HepG2 (cell line): ENCODE results near the gene SPTBN4. TPM values are rescaled to one million over a fixed set of nuclear protein-coding genes. Genes with fewer than 3 reads are reported as not detected.

ENCODE experiments used
- BATF2 ChIP-seq: sonication (generic); formaldehyde crosslinking; IDR thresholded peaks from 2 replicates; pipeline ENCODE4 v1.8.0; 2022; ENCODE audit warnings: mild to moderate bottlenecking, missing genetic modification reagents, moderate library complexity
- BHLHE40 ChIP-seq: IDR thresholded peaks from 2 replicates; pipeline ENCODE4 v1.6.1; 2011; ENCODE audit warnings: low read length, improper control_type of control experiment
- DMTF1 ChIP-seq: sonication (generic); formaldehyde crosslinking; IDR thresholded peaks from 2 replicates; pipeline ENCODE4 v1.4.0; 2020; ENCODE audit warnings: mild to moderate bottlenecking, missing genetic modification reagents
- DNMT1 ChIP-seq: sonication (generic); formaldehyde crosslinking; IDR thresholded peaks from 2 replicates; pipeline ENCODE4 v1.5.1; 2020; ENCODE audit warnings: mild to moderate bottlenecking, missing genetic modification reagents
- E2F1 ChIP-seq: sonication (generic); formaldehyde crosslinking; IDR thresholded peaks from 2 replicates; pipeline ENCODE4 v1.5.0; 2020; ENCODE audit warnings: missing genetic modification reagents
- ELF4 ChIP-seq: sonication (generic); formaldehyde crosslinking; IDR thresholded peaks from 2 replicates; pipeline ENCODE4 v1.5.0; 2020; ENCODE audit warnings: missing genetic modification reagents, mild to moderate bottlenecking, moderate library complexity, borderline replicate concordance
- JDP2 ChIP-seq: sonication (generic); formaldehyde crosslinking; IDR thresholded peaks from 2 replicates; pipeline ENCODE4 v1.8.1; 2022; ENCODE audit warnings: missing genetic modification reagents, borderline replicate concordance
- KDM5B ChIP-seq: sonication (generic); formaldehyde crosslinking; IDR thresholded peaks from 2 replicates; pipeline ENCODE4 v1.4.0; 2020; ENCODE audit warnings: missing genetic modification reagents, mild to moderate bottlenecking, borderline replicate concordance
- SALL1 ChIP-seq: sonication (generic); formaldehyde crosslinking; IDR thresholded peaks from 2 replicates; pipeline ENCODE4 v1.8.0; 2022; ENCODE audit warnings: mild to moderate bottlenecking, missing genetic modification reagents
- SRF ChIP-seq: IDR thresholded peaks from 2 replicates; pipeline ENCODE4 v1.6.1; 2011; ENCODE audit warnings: mild to moderate bottlenecking, low read depth, low read length, moderate library complexity
- WIZ ChIP-seq: sonication (generic); formaldehyde crosslinking; IDR thresholded peaks from 2 replicates; pipeline ENCODE4 v1.5.1; 2020; ENCODE audit warnings: mild to moderate bottlenecking, missing genetic modification reagents
- ZBTB3 ChIP-seq: sonication (generic); formaldehyde crosslinking; IDR thresholded peaks from 2 replicates; pipeline ENCODE4 v1.4.0; 2020; ENCODE audit warnings: low read depth, mild to moderate bottlenecking, moderate library complexity, missing genetic modification reagents, borderline replicate concordance
- ZNF256 ChIP-seq: sonication (generic); formaldehyde crosslinking; conservative IDR thresholded peaks from 2 replicates; pipeline ENCODE4 v1.4.0; 2020; ENCODE audit warnings: missing genetic modification reagents
- ZNF275 ChIP-seq: sonication (generic); formaldehyde crosslinking; IDR thresholded peaks from 2 replicates; pipeline ENCODE4 v1.8.0; 2022; ENCODE audit warnings: missing genetic modification reagents, mild to moderate bottlenecking, inconsistent platforms, borderline replicate concordance
- ZNF281 ChIP-seq: sonication (generic); formaldehyde crosslinking; IDR thresholded peaks from 2 replicates; pipeline ENCODE4 v1.4.0; 2020; ENCODE audit warnings: missing genetic modification reagents, borderline replicate concordance
- ZNF354B ChIP-seq: sonication (generic); formaldehyde crosslinking; IDR thresholded peaks from 2 replicates; pipeline ENCODE4 v1.8.0; 2022; ENCODE audit warnings: mild to moderate bottlenecking, missing genetic modification reagents
- ZNF644 ChIP-seq: IDR thresholded peaks from 2 replicates; pipeline ENCODE4 v1.6.1; 2016; ENCODE audit warnings: low read depth
- ZNF792 ChIP-seq: IDR thresholded peaks from 2 replicates; pipeline ENCODE4 v1.6.1; 2016
- ZNF850 ChIP-seq: sonication (generic); formaldehyde crosslinking; conservative IDR thresholded peaks from 2 replicates; pipeline ENCODE4 v1.9.0; 2021; ENCODE audit warnings: mild to moderate bottlenecking, missing genetic modification reagents
- ZSCAN5A ChIP-seq: sonication (generic); formaldehyde crosslinking; IDR thresholded peaks from 2 replicates; pipeline ENCODE4 v1.8.0; 2022; ENCODE audit warnings: mild to moderate bottlenecking, missing genetic modification reagents, borderline replicate concordance
- polyA plus RNA-seq, 8 experiments: library from polyadenylated mRNA; depleted of rRNA in 3 of 8; stranded (reverse) in 7 of 8; unstranded in 1 of 8; fragments of >200 nt; fragmentation: Illumina TruSeq in 4 of 8; extraction: Trizol in 4 of 8; gene quantifications; 2 replicates each; pipeline versions ENCODE4 v1.2.1 to v1.2.3, GENCODE V29; 2011 to 2016; ENCODE audit warnings: low read depth in 4 of 8, missing spikeins in 1 of 8, mixed read lengths in 1 of 8; ENCODE audit not compliant: insufficient read depth in 1 of 8
- total RNA-seq, 5 experiments: library from RNA; depleted of rRNA; stranded (reverse); fragments of >200 nt; fragmentation: Illumina TruSeq; extraction: Trizol; gene quantifications; 2 replicates each; pipeline ENCODE4 v1.2.3, GENCODE V29; 2016; ENCODE audit warnings: low read depth in 1 of 5

Gene SPTBN4
- total and polyA plus RNA-seq, 2 of the 13 experiments (the other 11 are each of a cell fraction or from before 2014, with no cell fraction given), result 0.11 TPM

GRCh38 chr19:40605216-40605971 lies 138.6 kb downstream of the SPTBN4 start (continued):
- peak; percentile 20; the same call in 1 of the 2 replicates for TF ChIP-seq ZNF281 (CRISPR knock-in tag)
- no peak for TF ChIP-seq E2F1 (CRISPR knock-in tag)
- TF ChIP-seq ZBTB3, result no peak
- TF ChIP-seq ZNF275, result no peak
- TF ChIP-seq BATF2 (CRISPR knock-in tag), result 0 out of 2 replicates have a peak, but pooled peaks have one; percentile 59
- TF ChIP-seq ZNF792, result no peak
- no peak for TF ChIP-seq ZNF644 (CRISPR knock-in tag)
- no peak for TF ChIP-seq ZNF850 (CRISPR knock-in tag)
- no peak for TF ChIP-seq WIZ (CRISPR knock-in tag)
- TF ChIP-seq ZSCAN5A (CRISPR knock-in tag), result no peak
- no peak for TF ChIP-seq DNMT1 (CRISPR knock-in tag)
- TF ChIP-seq DMTF1 (CRISPR knock-in tag), result no peak
- TF ChIP-seq SRF, result no peak
- TF ChIP-seq ZNF256 (CRISPR knock-in tag), result no peak
- no peak for TF ChIP-seq SALL1 (CRISPR knock-in tag)
- TF ChIP-seq ZNF354B (CRISPR knock-in tag), result no peak
- TF ChIP-seq KDM5B (CRISPR knock-in tag), result peak; percentile 84
- no peak for TF ChIP-seq ELF4
- TF ChIP-seq JDP2 (CRISPR knock-in tag), result no peak
- TF ChIP-seq BHLHE40, result no peak
